Kasumi-1 (cell line): Measurements from ENCODE around the gene SCIN.
A peak's percentile ranks its signal among the peaks of the same experiment; 100 is the strongest.
"Not testable (repeated sequence)": the region's sequence is repeated elsewhere in the genome, so short reads cannot be mapped to it uniquely, and the experiment has no call there.

Experiments used
- DNase-seq, 2 experiments: peaks; one replicate each; lab custom pipeline; 2025; lab: John Stamatoyannopoulos, UW

SCIN gene

DNA sequence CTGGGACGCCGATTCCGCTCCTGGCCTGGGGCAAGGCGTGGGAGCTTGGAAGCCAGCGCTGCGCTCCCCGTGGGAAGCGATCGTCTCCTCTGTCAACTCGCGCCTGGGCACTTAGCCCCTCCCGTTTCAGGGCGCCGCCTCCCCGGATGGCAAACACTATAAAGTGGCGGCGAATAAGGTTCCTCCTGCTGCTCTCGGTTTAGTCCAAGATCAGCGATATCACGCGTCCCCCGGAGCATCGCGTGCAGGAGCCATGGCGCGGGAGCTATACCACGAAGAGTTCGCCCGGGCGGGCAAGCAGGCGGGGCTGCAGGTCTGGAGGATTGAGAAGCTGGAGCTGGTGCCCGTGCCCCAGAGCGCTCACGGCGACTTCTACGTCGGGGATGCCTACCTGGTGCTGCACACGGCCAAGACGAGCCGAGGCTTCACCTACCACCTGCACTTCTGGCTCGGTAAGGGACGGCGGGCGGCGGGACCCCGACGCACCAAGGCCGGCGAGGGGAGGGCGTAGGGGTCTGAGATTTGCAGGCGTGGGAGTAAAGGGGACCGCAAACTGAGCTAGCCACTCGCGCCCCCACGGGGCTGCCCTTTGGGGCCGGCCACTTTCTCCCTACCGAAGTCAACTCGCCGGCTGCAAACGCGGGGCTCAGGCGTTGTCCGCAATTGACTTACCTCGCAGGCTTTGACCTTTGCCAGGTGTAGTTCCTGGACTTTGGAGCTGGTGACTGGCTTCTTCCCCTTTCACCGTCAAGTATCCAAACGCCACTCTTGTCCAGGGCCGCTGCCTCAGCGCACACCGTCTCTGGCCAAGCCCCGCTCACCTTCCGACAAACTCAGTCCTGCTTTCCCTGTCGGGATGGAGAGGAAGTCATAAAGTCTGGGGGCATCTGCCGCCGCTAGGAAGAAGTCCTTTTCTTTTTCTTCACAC lies at the start of gene SCIN:
TSS of gene SCIN (plus strand) at position 187 of the 928 bp plus-strand sequence. CDS start at position 254, 67 bp downstream.
- DNase-seq, result no peak

DNA sequence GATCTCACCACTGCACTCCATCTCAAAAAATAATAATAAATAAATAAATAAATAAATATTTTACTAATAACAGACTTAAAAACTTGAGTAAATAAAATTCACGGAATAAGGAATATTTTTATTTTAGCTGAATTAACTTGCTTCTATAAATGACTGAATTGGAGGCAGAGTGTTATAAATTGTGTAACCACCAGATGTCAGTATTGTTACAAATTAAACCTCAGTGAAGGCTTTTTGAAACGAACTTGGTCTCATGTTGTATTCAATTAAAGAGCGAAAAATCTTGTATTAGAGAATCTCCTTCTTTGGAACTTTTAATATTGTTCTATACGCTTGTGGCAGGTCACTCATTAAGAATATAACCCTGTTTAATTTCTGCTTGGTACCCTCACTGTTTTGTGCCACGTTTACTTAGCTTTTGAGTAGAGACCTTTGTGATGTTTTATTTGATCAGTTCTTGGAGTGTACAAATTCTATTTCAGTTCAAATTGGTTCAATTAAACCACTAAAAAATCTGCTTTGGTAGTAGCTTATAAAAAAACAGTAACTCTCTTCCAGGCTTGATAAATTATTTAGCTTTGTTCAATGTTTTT lies 45.6 kb upstream of the SCIN start:
- DNase-seq, result peak; percentile 6 to 53

DNA sequence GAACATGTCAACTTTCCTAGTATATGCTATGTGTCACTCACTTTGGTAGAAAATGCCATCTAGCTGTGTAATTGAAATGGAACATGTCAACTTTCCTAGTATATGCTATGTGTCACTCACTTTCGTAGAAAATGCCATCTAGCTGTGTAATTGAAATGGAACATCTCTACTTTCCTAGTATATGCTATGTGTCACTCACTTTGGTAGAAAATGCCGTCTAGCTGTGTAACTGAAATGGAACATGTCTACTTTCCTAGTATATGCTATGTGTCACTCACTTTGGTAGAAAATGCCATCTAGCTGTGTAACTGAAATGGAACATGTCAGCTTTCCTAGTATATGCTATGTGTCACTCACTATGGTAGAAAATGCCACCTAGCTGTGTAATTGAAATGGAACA lies 43.8 kb upstream of the SCIN start:
- not testable (repeated sequence) for DNase-seq

DNA sequence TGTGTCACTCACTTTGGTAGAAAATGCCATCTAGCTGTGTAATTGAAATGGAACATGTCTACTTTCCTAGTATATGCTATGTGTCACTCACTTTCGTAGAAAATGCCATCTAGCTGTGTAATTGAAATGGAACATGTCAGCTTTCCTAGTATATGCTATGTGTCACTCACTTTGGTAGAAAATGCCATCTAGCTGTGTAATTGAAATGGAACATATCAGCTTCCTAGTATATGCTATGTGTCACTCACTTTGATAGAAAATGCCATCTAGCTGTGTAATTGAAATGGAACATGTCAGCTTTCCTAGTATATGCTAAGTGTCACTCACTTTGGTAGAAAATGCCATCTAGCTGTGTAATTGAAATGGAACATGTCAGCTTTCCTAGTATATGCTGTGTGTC lies 42.9 kb upstream of the SCIN start:
- DNase-seq, result not testable (repeated sequence)

DNA sequence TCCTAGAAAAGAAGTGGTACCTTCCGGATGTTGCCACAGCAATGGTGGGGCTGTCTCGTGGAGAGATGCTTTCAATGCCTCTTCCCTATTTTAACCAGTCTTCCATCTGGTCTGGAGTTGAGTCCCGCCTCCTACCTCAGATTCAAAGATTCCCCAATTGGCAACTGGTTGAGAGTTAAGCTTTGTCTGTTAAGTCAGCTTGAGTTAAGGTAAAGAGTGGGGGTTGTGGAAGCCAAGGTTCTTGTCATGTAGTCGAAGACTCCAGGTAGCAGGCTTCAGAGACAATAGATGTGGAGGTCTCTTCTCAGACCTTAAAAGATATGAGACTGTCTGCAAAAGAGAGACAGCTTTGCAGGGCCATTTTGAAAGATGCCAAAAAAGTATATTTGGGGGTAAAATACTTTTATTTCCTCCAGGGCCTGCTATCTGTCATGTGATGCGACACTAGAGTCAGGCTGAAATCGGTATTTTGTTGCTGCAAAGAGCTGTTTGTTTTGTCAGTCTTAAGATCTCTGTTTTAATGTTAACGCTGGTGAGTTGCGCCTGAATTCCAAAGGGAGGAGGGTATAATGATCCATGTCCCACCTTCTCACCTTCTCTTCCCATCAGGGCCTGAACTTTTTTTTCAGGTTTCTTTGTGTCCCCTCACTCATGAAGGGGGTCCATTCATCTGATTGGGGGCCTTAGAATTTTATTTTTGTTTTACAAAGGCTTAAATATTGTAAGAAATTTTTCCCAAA lies 40.4 kb upstream of the SCIN start:
- DNase-seq, result no peak

DNA sequence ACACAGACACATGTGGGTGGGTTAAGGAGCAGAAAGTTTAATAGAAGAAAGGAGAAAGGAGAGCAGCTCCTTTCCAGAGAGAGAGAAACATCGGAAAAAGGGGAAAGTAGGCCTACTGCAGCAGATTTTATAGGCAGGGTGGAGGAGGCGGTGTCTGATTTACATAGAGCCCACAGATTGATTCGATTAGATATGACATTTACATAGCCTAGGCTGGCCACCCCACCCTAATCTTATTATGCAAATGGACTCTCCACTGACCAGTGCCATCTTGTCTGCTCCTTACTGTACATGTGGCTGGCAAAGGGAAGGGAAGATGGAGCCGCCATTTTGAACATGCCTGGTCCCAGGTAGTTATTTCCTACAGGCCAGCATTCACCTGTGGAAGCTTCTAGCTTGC lies 38.7 kb upstream of the SCIN start:
- DNase-seq, result no peak

- DNase-seq, result no peak
Observed at GRCh38 chr7:12534046-12534445, 36.5 kb upstream of the SCIN start.

DNA sequence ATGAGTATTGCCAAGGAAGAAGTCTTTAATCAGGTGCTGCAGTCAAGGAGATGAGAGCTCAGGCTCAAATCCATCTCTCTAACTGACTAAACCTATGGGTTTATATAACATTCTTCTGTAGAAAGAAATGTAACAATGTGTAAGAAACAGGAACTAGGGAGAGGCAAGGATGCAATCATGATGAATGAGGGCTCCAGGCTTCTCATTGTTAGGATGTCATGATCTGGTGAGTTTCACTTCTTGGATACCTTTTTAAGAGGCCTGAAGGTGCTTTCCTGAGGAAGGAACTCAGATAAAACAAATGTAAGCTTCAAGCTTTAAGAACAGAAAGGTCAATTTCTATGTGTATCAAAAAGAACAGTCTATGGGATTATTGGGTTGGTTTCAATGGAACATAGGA lies 30.8 kb upstream of the SCIN start:
- DNase-seq, result no peak

DNA sequence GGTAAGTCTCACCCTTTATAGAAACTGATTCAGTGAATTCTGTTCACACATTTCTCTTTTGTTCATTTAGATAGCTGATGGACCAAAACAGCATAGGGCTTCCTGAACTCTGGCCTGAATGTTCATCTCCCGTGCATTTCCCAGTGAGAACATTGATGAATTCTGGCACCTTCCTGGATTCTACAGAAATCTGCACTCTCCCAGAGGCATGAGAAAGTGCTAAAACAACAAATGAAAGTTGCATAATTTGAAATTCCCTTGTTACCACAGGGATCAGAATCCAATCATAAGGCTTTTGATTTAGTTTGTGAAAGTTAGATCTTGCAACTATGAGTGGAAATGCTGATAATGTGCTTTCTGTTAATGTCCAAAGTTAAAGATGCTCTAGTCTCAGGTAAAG lies 29.7 kb upstream of the SCIN start:
- DNase-seq, result no peak

DNA sequence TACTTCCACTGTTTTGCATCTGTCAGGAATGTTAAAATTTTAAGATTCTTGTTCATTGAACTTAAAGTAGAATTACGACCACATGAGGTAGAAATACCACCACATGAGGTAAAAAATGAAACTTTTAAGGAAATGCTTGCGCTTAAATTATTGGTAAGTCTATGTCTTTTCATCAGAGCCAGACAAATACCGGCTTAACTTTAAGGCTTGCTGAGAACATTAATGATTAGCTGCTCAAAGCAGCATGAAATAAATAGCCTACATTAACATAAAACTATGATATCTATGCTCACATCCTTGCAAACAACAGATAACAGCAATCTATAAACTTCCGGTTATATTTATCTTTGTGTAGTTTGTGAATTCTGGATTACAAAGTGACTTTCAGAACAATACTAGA lies 26.9 kb upstream of the SCIN start:
- no peak for DNase-seq

- no peak for DNase-seq
Observed at GRCh38 chr7:12549106-12549505, 21.4 kb upstream of the SCIN start.

DNA sequence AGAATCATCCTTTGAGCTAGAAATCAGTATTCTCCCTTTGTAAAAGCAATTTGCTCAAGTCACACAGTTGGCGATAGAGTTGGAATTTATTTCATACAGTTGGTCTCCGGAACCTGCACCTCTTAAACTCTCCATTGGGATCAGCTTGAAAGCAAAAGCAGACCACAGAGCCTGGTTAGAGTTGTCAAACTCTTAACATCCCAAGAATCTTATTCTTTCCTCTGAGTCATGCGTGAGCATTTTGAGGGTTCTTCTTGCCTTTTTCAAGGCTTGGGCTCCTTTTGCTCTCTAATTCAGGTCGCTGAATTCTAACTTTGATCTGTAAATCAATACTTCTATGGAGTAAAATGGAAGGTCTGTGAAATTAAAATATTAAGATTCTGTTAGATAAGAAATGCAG lies 19.6 kb upstream of the SCIN start:
- no peak for DNase-seq

DNA sequence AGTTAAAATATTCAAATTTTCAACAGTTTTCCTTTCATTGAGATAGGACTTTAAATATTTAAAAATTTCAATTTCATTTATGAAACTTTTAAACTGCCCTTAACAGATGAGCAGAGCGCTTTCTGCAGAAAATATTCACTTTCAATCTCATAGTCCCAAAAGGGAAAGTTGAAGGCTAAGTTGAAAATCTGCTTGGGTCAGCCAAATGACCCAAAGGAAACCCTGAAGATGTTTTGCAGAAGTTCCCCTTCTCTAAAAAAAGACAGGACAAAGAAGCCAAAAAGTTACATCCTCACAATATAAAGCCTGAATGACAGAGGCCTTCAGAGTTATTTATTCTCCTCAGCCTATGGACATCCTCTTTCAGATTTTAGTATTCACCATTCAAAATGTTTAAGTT lies 17.6 kb upstream of the SCIN start:
- DNase-seq, result no peak

GRCh38 chr7:12553416-12553815 lies 17.1 kb upstream of the SCIN start:
- peak in 1 of 2 experiments; percentile 0 for DNase-seq

DNA sequence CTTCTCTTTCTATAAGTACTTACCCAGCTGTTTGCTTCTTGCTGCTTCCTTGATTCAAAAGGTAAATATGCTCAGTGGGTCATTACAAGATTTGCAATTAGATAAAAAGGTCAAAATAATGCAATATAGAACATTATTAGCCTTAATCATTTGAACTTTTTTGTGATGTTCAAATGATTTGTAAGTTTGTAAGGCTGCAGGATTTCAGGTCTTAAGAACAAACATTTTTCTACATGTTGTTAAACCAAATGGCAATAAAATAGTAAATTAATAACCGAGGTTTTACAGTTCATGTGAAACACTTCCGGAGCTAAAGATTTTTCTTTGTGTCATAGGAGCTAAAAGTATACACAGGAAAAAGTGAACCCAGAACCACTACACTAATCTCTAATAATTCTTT lies 16.2 kb upstream of the SCIN start:
- no peak for DNase-seq

- no peak for DNase-seq
Observed at GRCh38 chr7:12554872-12555271, 15.6 kb upstream of the SCIN start.

DNA sequence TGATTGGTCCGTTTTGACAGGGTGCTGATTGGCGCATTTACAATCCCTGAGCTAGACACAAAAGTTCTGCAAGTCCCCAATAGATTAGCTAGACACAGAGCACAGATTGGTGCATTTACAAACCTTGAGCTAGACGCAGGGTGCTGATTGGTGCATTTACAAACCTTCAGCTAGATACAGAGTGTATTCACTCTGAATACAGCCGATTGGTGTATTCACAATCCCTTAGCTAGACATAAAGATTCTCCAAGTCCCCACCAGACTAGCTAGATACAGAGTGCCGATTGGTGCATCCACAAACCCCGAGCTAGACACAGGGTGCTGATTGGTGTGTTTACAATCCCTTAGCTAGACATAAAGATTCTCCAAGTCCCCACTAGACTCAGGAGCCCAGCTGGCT lies 14.8 kb upstream of the SCIN start:
- DNase-seq, result not testable (repeated sequence)

DNA sequence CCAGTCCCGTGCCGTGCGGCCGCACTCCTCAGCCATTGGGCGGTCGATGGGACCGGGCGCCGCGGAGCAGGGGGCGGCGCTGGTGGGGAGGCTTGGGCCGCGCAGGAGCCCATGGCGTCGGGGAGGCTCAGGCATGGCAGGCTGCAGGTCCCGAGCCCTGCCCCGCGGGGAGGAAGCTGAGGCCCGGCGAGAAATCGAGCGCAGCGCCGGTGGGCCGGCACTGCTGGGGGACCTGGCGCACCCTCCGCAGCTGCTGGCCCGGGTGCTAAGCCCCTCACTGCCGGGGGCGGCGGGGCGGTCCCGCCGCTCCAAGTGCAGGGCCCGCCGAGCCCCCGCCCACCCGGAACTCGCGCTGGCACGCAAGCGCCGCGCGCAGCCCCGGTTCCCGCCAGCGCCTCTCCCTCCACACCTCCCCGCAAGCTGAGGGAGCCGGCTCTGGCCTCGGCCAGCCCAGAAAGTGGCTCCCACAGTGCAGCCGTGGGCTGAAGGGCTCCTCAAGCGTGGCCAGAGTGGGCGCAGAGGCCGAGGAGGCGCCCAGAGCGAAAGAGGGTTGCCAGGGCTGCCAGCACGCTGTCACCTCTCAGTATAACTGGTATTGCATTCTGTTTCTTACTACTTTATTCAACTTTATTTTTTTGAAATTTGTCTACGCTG lies 14.3 kb upstream of the SCIN start:
- not testable (repeated sequence) for DNase-seq

- DNase-seq, result no peak
Observed at GRCh38 chr7:12557282-12557681, 13.2 kb upstream of the SCIN start.

- DNase-seq, result no peak
Observed at GRCh38 chr7:12564996-12565764, 5.3 kb upstream of the SCIN start.

GRCh38 chr7:12565873-12566272 lies 4.6 kb upstream of the SCIN start:
- no peak for DNase-seq
